B cell (primary cell): ENCODE data around the gene TEX28.
"Not testable (repeated sequence)": the region's sequence is repeated elsewhere in the genome, so short reads cannot be mapped to it uniquely, and the experiment has no call there.

Experiments
- EZH2 ChIP-seq: IDR thresholded peaks from 2 replicates; pipeline ENCODE4 v1.6.1; 2012; ENCODE audit warnings: borderline replicate concordance, low read depth, mild to moderate bottlenecking, moderate library complexity, low read length; ENCODE audit not compliant: insufficient read depth, poor library complexity, severe bottlenecking
- TF ChIP-seq, protein P1 (sequence below): fragments of 200-600 bp; IDR thresholded peaks from one replicate; pipeline ENCODE4 v1.8.0; 2022; ENCODE audit warnings: antibody characterized with exemption, mild to moderate bottlenecking

DNA sequence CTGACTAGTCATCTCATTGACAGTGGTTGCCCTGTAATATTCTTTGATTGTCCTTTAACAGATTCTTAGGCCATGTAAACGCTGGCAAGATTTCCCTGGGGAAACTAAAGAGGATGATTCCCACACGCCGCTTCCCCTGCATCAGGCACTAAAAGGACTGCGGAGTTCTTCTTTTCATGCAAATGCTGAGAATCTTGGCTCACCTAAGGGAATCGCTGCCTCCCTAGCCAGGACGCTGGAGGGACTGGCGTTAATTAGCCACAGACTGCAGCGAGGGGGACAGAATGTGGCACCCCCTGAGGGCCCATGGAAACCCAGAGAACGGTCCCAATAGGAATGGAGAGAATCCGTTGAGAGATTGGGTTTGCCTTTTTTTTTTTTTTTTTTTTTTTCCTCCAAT, 8.5 kb downstream of the TEX28 start:
- TF ChIP-seq, protein P1, sequence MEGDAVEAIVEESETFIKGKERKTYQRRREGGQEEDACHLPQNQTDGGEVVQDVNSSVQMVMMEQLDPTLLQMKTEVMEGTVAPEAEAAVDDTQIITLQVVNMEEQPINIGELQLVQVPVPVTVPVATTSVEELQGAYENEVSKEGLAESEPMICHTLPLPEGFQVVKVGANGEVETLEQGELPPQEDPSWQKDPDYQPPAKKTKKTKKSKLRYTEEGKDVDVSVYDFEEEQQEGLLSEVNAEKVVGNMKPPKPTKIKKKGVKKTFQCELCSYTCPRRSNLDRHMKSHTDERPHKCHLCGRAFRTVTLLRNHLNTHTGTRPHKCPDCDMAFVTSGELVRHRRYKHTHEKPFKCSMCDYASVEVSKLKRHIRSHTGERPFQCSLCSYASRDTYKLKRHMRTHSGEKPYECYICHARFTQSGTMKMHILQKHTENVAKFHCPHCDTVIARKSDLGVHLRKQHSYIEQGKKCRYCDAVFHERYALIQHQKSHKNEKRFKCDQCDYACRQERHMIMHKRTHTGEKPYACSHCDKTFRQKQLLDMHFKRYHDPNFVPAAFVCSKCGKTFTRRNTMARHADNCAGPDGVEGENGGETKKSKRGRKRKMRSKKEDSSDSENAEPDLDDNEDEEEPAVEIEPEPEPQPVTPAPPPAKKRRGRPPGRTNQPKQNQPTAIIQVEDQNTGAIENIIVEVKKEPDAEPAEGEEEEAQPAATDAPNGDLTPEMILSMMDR = not testable (repeated sequence)
- not testable (repeated sequence) for TF ChIP-seq EZH2
